Measurements from ENCODE around the gene CORO1C. TPM values are rescaled to one million over a fixed set of nuclear protein-coding genes. Genes with fewer than 3 reads are reported as not detected.
A peak's percentile ranks its signal among the peaks of the same experiment; 100 is the strongest.

CORO1C gene
- total and polyA plus RNA-seq, 9 of the 15 experiments (the other 6 are each of a cell fraction or from before 2014, with no cell fraction given) = 55.2 to 280 (median 150) TPM

- TF ChIP-seq PML (IDR thresholded peaks at IDR 0.05; ENCODE audit: low read length) (no peak), ZNF384 (IDR thresholded peaks at IDR 0.05; ENCODE audit: low read depth, low read length) (0 out of 2 replicates have a peak, but pooled peaks have one; percentile 31)
- Histone ChIP-seq H3K9me3 (replicated peaks; ENCODE audit: control insufficient read depth, insufficient read depth, low read depth, low read length) (no peaks in the 10 kb centered on the region), H4K20me1 (replicated peaks; ENCODE audit: control insufficient read depth, insufficient read depth, low read length) (peaks cover 5% of the 10 kb centered on the region; the same call in 1 of the 2 replicates), H3K79me2 (ENCODE audit: control insufficient read depth, insufficient read depth, low read length) (peaks cover 99% of the 10 kb centered on the region), H3K9ac (ENCODE audit: insufficient read depth in 1 of 2, low read depth in 2 of 2, low read length in 2 of 2) (no peak overlapping the region), H3K27ac (ENCODE audit: extremely low read depth, low read depth, low read length) (no peak overlapping the region), H3K9me1 (ENCODE audit: control insufficient read depth, insufficient read depth, low read length) (peaks cover 5% of the 10 kb centered on the region), H3K4me3 (no peak overlapping the region), H3K4me1 (replicated peaks in 1 of 2; ENCODE audit: control insufficient read depth in 2 of 2, insufficient read depth in 2 of 2, low read length in 2 of 2) (peaks cover 18 to 26% of the 10 kb centered on the region in 2 experiments; a peak in 4 of 5 replicates), H3K4me2 (ENCODE audit: insufficient read depth, low read length) (peak overlapping the region; percentile 8; the same call in 1 of the 2 replicates), H3K27me3 (ENCODE audit: control insufficient read depth in 2 of 2, insufficient read depth in 2 of 2, low read length in 2 of 2) (no peaks in the 10 kb centered on the region), H2AFZ (ENCODE audit: low read depth, low read length) (no peak overlapping the region), H3K36me3 (ENCODE audit: control insufficient read depth, insufficient read depth, low read length) (peaks cover 27% of the 10 kb centered on the region)
- no peak for ATAC-seq
- no peak for FAIRE-seq
- intact Hi-C loops (cut with micrococcal nuclease) (no loop called here), in situ Hi-C loops (cut with MboI) (no loop called here)
- CTCF ChIA-PET (ENCODE audit: low intra/inter-chr PET ratio) = no interaction called here
- POLR2A ChIA-PET = interaction anchor here (1.3 to 6.2 kb wide), 3 partner anchors 9 to 10 kb away, joined by 5 to 52 read pairs (median 17); no protein-coding TSS in a partner anchor
- 83% methylated on average over 11 of the region's 12 CpGs for WGBS (ENCODE audit: insufficient coverage, low coverage, missing lambda C conversion rate)
- no TSS peak for BruUV-seq (replicated peaks)
- DNase-seq (ENCODE audit: extremely low read depth in 1 of 4, low spot score in 3 of 4) = no peak
Measured at GRCh38 chr12:108712165-108712924, 19.0 kb downstream of the CORO1C start.

GRCh38 chr12:108711489-108712164, 19.7 kb downstream of the CORO1C start:
- no TSS peak for BruUV-seq (replicated peaks)
- Histone ChIP-seq H3K79me2 (ENCODE audit: control insufficient read depth, insufficient read depth, low read length) (peaks cover 99% of the 10 kb centered on the region), H3K9me3 (replicated peaks; ENCODE audit: control insufficient read depth, insufficient read depth, low read depth, low read length) (no peaks in the 10 kb centered on the region), H3K4me1 (replicated peaks in 1 of 2; ENCODE audit: control insufficient read depth in 2 of 2, insufficient read depth in 2 of 2, low read length in 2 of 2) (peaks cover 18 to 26% of the 10 kb centered on the region in 2 experiments; a peak in 4 of 5 replicates), H3K4me3 (no peak overlapping the region), H2AFZ (ENCODE audit: low read depth, low read length) (no peak overlapping the region), H3K27ac (ENCODE audit: extremely low read depth, low read depth, low read length) (no peak overlapping the region), H3K36me3 (ENCODE audit: control insufficient read depth, insufficient read depth, low read length) (peaks cover 25% of the 10 kb centered on the region), H3K4me2 (ENCODE audit: insufficient read depth, low read length) (peak overlapping the region; percentile 8; the same call in 1 of the 2 replicates), H3K9ac (ENCODE audit: insufficient read depth in 1 of 2, low read depth in 2 of 2, low read length in 2 of 2) (no peak overlapping the region), H3K27me3 (ENCODE audit: control insufficient read depth in 2 of 2, insufficient read depth in 2 of 2, low read length in 2 of 2) (no peaks in the 10 kb centered on the region), H3K9me1 (ENCODE audit: control insufficient read depth, insufficient read depth, low read length) (peaks cover 5% of the 10 kb centered on the region), H4K20me1 (replicated peaks; ENCODE audit: control insufficient read depth, insufficient read depth, low read length) (peaks cover 5% of the 10 kb centered on the region; the same call in 1 of the 2 replicates)
- in situ Hi-C loops (cut with MboI) (no loop called here), intact Hi-C loops (cut with micrococcal nuclease) (no loop called here)
- 34% methylated on average over 6 of the region's 9 CpGs for WGBS (ENCODE audit: insufficient coverage, low coverage, missing lambda C conversion rate)
- ChIA-PET POLR2A (interaction anchor here (0.7 to 3.0 kb wide), 5 partner anchors 8 to 18 kb away, joined by 3 to 17 read pairs (median 4); no protein-coding TSS in a partner anchor), CTCF (ENCODE audit: low intra/inter-chr PET ratio) (no interaction called here)
- no peak for DNase-seq (ENCODE audit: extremely low read depth in 1 of 4, low spot score in 3 of 4)
- FAIRE-seq = no peak
- ATAC-seq = peak; percentile 38; the same call in 1 of the 3 replicates
- TF ChIP-seq ZNF316 (IDR thresholded peaks at IDR 0.05) (0 out of 2 replicates have a peak, but pooled peaks have one; percentile 17), PBX2 (CRISPR knock-in tag; IDR thresholded peaks at IDR 0.05; ENCODE audit: low read depth) (0 out of 2 replicates have a peak, but pooled peaks have one; percentile 41), PBX2 (tag; conservative IDR thresholded peaks at IDR 0.05; ENCODE audit: low read depth) (peak; percentile 83), RCOR1 (IDR thresholded peaks at IDR 0.05; ENCODE audit: borderline replicate concordance in 1 of 2, low read depth in 2 of 2, low read length in 2 of 2) (no peak), ZNF384 (IDR thresholded peaks at IDR 0.05; ENCODE audit: low read depth, low read length) (peak; percentile 82), ZNF444 (CRISPR knock-in tag; IDR thresholded peaks at IDR 0.05) (no peak)
